Hippocampal formation (tissue), 2 donors: ENCODE measurements around the gene LFNG.

Source experiments
- DNase-seq, 2 donors: peaks; one replicate each; lab custom pipeline; 2025; lab: John Stamatoyannopoulos, UW

Gene LFNG

DNA sequence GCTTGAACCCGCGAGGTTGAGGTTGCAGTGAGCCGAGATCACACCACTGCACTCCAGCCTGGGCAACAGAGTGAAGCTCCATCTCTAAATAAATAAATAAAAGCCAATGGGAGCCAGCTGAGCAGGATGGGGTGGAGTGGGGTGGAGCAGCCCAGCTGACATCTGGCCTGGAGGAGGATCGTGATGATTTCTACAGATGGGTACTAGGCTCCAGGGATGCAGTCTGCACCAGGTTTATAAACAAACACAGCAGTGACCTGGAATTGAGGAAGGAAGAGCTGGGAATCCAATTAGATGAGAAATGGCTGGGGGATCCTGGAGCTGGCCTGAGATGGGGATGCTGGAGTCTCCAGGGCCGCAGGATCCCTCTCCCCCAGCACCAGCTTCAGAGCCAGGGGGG is 36.1 kb upstream of the LFNG start:
- DNase-seq, result no peak

DNA sequence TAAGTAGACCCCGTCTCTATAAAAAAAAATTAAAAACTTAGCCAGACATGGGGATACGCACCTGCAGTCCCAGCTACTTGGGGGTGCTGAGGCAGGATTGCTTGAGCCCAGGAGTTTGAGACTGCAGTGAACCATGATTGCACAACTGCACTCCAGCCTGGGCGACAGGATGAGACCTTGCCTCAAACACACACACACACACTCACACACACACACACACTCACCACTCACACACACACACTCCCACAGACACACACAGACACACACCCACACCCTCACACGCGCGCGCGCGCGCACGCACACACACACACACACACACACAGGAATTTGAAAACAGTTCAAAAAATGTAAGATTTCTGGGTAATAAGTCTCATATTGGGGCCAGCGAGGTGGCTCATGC is 34.7 kb upstream of the LFNG start:
- no peak for DNase-seq

DNA sequence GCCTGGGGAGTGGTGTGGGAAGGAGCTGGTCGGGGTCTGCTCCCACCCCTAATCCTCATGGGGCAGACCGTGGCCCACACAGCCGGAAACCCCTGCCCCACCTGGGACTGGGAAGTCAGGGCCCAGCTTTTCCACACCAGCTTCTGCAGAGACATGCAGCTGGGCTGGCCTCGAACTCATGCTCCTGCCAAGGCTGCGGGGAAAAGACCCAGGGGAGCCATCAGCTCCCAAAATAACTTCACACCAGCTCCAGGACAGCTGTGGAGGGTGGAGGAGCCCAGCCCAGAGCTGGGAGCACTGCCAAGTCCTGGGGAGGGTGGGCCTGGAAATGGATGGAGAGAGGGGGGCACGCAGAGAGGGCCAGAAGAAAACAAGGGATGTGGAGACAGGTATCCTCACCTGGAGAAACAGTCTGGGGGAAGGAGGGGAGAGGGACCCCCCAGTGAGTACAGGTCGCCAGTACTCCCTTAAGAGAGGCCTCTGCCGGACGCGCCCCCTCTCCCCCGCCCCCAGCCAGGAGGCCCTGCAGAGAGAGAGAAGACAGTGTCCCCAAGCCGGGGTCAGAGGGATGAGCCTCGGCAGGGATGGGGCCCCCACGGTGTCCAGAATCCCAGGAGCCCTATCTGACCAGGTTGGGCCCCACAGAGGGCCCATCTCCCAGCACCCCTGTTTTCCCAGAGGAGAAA is 31.8 kb upstream of the LFNG start:
- DNase-seq, result no peak

DNA sequence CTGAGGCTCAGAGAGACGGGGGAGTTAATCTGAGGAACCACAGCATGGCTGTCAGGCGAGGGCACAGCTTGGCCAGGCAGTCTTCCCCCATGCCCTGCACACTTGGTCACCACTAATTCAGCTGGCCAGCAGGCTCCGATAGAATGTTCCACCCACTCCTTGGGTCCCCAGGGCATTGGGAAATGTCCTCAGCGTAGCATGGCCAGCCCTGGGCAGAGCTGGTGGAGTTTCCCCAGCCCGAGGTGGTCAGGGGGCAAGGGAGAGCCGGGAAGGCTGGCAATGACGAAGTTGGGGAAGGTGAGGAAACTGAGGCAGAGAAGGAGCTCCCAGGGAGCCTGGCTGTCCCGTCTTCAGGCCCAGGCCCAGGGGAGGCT is 31.3 kb upstream of the LFNG start:
- no peak for DNase-seq

DNA sequence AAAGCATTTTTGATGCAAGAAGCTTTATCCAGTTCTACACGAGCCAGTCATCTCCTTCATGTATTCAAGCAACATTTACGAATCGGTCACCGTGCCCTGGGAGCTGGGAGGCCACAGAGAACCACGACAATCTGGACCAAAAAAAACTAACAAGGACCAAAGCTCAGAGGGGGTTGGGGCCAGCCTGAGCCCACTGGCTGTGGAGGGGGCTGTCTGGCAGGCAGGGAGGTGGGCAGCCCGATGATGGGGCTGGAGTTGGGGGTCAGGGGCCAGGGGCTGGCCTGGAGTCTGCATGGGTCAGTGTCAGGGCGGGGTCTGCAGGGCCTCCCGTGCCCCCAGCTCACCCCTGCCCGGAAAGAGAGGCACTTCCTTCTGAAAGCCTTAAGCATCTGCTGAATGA is 30.9 kb upstream of the LFNG start:
- DNase-seq, result no peak

DNA sequence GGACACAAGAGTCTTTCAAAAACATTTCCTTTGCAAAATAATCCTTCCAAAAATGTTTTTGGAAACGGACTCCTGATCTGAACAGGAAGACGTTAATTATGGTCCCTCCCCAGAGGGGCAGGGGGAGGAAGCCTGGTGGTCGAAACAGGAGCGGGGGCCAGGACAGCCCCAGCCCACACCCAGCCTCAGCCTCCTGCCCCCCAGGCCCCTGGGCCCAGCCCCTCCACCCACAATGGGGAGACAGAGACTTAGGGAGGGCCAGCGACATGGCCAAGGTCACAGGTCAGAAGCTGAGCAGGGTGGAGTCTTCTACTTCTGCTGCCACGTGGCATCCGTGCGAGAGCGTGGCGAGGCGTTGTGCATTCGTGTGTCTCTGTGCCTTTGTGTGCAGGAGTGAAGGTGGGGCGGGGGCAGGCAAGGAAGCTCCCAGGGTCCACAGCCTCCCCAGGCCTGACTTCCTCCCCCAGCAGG is 29.4 kb upstream of the LFNG start:
- no peak for DNase-seq

DNA sequence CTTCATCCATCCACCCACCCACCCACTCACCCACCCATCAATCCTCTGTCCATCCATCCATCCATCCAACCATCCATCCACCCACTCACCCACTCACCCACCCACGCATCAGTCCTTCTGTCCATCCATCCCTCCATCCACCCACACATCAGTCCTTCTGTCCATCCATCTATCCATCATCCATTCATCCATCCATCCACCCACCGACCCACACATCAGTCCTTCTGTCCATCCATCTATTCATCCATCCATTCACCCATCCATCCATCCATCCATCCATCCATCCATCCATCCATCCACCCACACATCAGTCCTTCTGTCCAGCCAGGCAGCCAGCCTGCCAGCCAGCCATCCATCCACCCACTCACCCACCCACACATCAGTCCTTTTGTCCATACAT is 27.5 kb upstream of the LFNG start:
- no peak for DNase-seq

DNA sequence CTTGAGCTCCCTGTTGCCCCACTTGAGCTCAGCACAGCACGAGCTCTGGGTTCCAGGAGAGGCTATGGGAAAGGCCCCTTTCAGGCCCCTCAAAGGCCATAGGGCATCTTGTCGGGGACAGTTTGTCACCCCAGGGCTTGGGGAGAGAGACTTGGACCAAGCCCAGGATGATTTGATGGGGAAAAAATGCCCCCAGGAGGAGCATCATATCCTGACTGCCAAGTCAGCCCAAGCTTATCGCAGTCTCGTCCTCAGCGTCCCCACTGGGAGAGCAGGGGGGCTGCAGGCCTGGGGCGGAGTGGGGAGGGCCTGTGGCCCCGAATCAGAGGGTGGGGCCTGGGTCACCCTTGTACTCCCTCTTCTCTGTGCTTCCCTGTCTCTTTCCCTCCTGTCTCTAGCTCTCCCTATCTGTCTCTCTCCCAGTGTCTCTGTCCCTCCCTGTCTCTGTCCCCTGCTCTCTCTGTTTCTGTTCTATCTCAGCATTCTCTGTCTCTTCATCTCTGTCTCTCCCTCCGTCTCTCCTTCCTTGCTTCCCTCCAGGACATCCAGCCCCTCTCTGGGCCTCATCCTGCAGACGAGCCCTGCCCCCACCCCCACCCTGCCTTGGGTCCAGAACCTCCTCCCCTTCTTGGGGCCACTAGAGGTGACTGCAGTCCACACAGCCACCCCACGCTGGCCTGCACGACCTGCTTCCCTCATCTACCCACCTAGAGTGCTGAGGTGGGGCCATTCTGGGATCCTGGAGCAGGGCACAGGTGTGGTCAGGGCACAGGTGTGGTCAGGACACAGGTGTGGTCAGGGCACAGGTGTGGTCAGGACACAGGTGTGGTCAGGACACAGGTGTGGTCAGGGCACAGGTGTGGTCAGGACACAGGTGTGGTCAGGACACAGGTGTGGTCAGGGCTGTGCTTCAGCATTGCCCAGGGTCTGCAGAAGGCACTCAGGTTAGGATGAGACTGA is 26.1 kb upstream of the LFNG start:
- DNase-seq, result no peak

DNA sequence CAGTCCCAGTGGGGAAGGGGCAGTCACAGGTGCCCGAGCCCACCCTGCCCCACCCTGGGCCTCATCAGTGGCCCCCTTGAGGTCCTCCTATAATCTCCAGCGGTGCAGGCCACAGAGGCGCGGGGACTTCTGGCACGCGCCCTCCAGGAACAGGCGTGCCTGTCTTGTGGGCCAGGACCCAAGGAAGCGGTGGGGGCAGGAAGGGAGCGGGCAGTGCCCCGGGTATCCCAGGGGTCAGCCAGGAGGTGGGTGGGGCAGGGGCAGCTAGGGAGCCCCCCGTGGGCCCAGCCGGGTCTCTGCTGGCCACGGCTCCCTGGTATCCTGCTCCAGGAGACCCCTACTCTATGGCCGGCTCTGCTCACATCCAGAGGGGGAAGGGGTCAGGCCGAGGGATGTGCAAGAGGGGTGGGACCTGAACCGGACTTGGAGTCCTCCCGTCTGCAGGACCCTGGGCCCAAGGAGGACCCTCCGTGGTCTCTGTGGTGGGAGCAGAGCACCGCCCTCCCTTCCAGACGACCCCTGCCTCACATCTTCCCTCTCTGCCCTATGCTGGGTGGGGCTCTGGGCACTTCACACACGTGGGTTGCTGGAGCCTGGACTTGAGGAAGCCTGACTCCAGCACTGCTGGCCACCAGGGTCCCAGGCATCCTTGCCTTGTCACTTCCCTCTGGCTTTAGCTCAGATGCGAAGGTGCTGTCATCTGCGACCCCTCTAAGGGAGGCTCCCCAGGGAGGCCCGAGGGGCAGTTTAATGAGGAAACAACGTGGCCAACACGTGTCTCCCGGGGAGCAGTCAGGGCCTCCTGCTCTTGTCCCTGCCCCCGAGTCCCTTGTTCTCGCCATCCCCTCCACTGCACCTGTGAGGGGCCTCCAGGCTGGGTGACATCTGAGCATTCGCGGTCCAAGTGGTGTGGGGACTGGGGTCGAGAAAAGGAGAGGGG is 25.1 kb upstream of the LFNG start:
- no peak for DNase-seq

DNA sequence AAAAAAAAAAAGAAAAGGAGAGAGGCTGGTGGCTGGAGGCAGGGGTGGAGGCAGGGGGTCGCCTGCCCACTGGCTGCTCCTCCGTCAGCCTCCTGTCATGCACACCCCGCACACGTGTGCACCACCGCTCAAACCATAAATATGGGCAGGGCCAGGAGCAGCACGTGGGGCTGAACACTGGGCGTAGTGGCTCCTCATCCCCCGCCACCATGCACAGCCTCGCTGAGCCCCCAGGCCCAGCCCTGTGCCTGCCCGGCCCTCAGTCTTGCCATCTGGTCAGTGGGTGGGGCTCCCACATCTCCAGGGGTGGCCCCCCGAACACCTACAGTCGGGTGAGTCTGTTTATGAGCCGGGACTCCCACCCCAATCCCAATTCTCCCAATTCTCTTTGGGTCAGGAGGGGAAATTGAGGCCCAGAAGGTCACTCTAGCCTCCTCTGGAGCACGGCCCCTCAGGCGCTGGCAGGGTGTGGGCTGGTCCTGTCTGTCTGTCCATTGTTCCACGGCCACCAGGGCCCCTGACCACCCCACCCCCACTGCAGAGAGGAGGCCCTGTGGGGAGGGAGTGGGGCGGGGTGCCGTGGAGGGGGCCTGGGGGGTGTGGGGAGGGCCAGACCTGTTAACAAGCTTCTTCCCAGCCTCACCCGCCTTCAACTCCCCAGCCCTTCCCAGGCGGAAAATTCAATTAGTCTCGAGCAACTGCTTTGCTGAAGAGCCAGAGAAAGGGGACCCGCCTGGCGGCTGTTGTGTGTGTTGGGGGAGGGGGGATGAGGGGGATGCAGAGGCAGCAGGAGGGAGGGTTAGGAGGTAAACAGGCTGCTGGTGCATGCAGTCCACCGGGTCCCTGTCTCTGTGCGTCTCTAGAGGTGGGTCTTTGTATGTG is 23.9 kb upstream of the LFNG start:
- no peak for DNase-seq

DNA sequence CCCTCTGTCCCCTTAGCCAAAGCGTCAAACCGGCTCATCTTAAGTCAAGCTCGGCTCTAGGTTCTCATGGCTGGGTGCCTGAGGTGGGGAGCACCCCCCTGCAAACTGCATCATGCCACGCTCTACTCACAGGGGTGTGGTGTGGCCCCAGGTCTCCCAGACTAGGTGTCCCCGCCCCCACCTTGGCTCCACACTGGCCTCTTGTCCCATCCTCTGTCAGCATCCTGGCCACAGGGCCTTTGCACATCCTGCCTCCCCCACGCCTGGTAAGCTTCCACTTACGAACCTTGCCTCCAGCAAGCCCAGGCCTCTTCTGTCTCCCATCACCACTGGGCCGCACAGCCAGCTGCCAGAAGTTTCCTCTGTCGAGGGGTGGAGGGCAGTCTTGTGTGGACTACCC is 23.2 kb upstream of the LFNG start:
- DNase-seq, result no peak

DNA sequence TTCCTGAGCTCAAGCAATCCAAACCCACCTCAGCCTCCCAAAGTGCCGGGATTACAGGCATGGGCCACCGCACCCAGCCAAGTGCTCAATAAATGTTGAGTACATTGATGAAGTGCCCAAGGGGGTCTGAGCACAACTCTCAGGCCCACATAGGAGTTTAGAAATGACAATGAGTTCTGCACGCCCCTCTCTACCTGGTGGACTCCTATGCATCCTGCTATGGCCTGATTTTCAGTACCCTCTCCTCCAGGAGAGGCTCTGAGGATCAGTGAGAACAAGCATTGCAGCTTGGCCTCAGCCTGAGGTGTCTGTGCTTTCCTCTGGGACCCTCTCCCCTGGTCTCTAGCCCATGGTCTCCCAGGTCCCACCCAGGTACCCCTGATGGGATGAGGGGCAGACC is 22.5 kb upstream of the LFNG start:
- no peak for DNase-seq

DNA sequence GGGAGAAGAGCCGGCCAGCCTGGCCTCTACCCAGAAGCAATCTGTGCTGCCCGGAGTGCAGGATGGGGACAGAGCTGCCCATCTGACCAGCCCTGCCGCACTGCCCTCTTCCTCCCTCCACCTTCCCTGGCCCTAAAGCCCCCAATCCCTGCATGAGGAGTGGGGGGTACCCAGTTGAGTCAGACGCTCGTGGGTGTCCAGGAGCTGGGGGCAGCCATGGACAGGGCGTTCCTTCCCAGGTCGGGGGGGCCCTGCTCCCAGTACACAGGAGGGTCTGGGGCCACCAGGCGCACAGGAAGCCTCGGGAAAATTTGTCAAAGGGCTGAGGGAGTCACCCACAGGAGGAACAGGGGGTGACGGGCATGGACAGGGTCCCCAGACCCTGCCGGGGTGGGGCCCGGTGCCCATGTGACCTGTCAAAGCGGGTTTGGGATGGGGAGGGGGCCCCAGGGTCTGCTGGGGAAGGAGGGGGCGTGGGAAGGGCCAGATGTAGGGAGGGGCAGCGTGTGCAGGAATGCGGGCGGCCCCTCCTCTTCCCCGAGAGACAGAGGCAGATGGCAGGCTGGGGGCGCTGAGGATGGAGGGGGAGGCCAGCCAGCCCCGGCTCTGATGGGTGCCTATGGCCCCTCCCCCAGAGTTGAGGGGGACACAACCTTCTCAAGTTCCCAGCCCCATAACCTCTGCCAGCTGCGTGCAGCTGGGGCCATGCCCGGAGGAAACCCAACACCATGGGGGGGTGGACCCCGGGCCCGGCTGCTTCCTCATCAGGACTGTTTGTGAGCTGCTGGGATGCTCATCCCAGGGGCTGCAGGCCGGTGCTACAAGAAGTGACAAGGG is 21.9 kb upstream of the LFNG start:
- DNase-seq, result no peak

DNA sequence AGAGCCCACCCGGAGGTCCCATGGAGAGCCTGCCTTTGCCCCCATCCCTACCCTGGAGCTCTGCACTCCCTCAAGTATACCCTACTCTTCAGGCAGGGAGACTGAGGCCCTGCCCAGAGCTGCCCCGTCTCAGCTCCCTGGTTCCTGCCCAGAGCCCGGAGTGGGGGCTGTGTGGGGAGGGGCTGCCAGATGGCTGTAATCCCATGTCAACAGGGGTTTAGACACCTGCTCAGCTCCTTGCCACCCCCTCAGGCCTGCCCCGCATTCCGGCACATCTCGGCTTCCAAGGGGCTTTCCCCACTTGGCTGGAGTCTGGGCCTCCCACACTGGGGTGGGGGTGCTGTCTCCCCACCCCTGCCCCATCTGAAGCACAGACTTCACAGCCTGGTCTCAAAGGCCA is 20.9 kb upstream of the LFNG start:
- no peak for DNase-seq

DNA sequence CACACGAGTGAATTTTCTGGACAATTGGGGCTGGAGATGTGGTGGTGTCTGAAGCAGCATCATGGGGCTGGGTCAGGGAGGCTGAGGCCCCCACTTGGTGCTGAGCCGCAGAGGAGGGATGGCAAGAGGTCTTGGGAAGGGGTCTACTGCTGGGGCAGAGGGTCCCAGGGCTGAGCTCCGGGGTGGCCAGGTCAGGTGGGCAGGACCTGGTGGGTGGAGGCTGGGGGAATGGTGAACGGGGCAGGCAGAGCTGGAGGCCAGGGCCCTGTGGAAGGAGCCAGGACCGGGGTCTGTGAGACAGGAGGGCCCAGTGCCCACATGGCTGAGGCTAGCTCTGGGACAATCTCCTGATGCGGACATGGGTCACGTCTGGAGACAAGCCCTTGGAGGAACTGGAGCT is 20.4 kb upstream of the LFNG start:
- no peak for DNase-seq

DNA sequence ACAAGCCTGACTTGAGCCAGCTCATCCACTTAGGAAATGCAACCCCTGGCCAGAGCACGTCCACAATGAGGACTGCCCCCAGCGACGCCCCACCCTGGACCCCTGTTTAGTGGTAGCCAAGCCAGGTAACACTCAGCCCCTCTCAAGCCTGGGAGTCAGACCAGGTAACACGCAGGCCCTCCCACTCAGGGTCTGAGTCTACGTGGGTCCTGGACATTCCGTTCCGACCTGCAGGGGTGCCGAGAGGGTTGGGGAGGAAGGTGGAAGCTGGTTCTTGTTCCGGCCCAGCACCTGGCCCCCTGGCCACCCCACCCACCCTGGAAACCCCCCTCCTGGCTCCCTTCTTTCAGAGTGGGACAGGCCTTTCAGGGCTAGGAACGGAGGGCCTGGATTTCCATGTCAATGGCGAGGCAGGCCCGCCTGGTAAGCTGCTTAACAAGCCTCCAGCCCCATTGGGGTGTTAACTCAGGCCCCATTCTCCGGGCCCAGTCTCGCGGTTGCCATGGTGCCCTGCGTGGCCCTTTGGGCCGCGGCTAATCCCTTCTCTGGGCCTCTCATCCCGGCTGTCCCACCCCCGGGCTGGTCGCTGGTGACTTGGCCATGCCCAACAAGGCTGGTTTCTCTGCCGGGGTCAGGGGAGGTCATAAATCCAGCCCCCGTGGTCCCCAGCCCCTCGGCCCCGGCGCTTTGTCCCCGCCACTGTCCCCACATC is 19.7 kb upstream of the LFNG start:
- DNase-seq, result no peak

DNA sequence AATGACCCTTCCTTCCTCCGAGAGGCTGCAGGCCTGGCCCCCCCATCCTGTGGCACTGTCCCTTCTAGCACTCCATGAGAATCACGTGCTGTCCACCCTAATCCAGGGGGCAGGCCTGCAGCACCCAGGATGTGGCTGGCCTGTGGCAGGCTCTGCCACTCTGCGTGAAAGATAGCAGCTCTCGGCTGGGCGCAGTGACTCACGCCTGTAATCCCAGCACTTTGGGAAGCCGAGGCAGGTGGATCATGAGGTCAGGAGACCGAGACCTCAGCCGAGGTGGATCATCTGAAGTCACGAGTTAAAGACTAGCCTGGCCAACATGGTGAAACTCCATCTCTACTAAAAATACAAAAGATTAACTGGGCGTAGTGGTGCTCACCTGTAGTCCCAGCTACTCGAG is 18.9 kb upstream of the LFNG start:
- DNase-seq, result no peak

DNA sequence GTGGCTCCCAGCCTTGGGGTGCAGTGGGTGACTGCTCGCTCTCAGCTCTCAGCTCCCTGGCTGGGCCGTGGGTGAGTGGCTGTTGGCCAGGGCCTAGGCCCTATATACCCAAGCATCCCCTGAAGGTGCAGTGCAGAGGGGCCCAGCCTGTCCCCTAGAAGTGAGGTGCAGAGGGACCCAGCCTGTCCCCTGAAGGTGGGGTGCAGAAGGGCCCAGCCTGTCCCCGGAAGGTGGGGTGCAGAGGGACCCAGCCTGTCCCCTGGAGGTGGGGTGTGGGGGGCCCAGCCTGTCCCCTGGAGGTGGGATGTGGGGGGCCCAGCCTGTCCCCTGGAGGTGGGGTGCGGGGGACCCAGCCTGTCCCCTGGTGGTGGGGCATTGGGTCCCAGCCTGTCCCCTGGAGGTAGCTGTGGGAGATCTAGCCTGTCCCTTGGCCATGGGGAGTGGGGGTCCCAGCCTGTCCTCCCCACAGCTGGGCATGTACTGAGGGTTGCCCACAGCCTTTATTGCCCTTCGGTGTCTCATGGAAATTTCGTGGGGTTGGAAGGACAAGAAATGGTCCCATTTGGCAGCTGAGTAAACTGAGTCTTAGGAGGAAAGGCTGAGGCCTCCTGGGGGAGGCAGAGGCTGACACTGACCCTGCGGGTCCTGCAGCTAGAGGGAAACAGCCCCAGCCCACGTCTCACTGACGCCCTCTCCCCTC is 17.5 kb upstream of the LFNG start:
- no peak for DNase-seq

DNA sequence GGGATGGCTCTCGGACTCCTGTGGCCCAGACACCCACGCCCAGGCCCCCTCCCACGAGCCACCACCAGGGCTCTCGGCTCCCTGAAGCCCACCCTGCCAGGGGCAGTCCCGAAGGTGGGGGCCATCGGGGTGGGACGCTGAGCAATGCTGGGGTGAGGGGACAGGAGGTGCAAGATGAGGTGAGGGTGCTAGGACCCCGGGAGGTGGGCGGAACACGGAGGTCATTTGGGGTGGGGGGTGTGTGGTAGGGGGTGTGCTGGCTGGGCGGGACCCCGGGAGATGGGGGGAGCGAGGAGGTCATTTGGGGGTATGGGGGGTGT is 17.0 kb upstream of the LFNG start:
- no peak for DNase-seq
